Esophagus mucosa (tissue), 1 donor: ENCODE measurements around the gene FOXO1. TPM values are rescaled to one million over a fixed set of nuclear protein-coding genes. Genes with fewer than 3 reads are reported as not detected.
A peak's percentile ranks its signal among the peaks of the same experiment; 100 is the strongest.

Source experiments
- ATAC-seq: fragments of 200-7000 bp; cut with Tn5 transposase; one replicate; pipeline ENCODE4 v1.9.1; 2020
- total RNA-seq: library from RNA; stranded (reverse); gene quantifications from one replicate; pipeline ENCODE4 v1.2.4, GENCODE V29; 2023
- donor health status: DM: yes; HTN: yes; CAD: no.

FOXO1 gene
- total RNA-seq, 1 donor from 2014 or later = 8.0 TPM

- ATAC-seq = peak; percentile 44
These were observed 62.3 kb downstream of the FOXO1 start for GRCh38 chr13:40604135-40604534.

- no peak for ATAC-seq
These were observed 66.2 kb downstream of the FOXO1 start for GRCh38 chr13:40600149-40600751.

- no peak for ATAC-seq
These were observed 66.7 kb downstream of the FOXO1 start for GRCh38 chr13:40599747-40600146.

- ATAC-seq = no peak
These were observed 67.3 kb downstream of the FOXO1 start for GRCh38 chr13:40599124-40599523.

- no peak for ATAC-seq
These were observed 67.9 kb downstream of the FOXO1 start for GRCh38 chr13:40598569-40598968.

DNA sequence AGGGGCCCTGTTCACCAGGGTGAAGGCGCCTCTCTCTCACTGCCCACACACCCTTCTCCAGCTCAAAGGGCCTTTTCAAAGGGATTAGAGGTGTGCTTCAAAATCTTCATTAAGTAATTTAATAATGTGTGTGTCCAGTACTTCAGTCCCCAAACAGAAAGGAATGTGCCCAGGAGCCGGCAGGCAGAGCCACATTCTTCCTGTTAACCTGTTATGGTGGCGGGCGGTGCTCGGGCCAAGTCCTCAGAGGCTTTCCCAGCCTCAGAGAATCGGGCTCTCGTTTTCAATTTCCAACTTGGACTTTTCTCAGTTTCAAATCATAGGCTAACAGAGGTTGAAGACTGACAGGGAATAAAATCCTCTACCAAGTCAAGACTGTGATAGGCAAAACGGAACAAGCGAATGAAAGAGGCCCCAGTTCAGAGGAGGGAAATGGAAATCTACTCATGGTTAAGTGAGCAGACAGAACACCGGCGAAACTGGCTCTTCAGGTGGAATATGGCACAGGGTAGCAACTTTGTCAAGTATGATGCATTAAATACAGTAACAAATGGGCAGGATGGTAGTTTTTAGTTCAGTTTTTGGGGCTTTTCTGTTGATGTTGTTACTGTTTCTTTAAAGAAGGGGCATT lies 68.6 kb downstream of the FOXO1 start:
- ATAC-seq = peak; percentile 32

GRCh38 chr13:40596484-40596883 lies 70.0 kb downstream of the FOXO1 start:
- ATAC-seq = no peak

- ATAC-seq = no peak
These were observed 70.7 kb downstream of the FOXO1 start for GRCh38 chr13:40595693-40596092.

GRCh38 chr13:40592035-40592434 lies 74.4 kb downstream of the FOXO1 start:
- ATAC-seq = no peak

DNA sequence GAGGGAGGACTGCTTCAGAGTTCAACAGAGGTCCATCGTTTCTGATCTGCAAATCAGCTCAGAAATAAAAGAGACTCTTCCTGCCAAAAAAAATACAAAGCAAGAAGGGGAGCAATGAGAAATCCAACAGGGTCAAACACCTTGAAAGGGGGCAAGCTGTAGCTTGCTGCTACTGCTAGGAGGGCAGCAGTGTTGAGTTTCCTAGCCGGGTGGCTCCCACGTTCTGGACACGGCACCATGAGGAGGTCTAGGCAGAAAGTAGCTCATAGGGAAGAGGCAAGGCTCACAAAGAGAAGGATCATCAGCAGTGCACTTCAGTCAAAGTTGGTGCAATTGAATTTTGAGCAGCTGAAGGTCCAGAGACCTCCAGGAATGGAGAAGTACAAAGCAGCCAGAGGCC lies 75.3 kb downstream of the FOXO1 start:
- no peak for ATAC-seq

- no peak for ATAC-seq
These were observed 76.2 kb downstream of the FOXO1 start for GRCh38 chr13:40590112-40590862.

DNA sequence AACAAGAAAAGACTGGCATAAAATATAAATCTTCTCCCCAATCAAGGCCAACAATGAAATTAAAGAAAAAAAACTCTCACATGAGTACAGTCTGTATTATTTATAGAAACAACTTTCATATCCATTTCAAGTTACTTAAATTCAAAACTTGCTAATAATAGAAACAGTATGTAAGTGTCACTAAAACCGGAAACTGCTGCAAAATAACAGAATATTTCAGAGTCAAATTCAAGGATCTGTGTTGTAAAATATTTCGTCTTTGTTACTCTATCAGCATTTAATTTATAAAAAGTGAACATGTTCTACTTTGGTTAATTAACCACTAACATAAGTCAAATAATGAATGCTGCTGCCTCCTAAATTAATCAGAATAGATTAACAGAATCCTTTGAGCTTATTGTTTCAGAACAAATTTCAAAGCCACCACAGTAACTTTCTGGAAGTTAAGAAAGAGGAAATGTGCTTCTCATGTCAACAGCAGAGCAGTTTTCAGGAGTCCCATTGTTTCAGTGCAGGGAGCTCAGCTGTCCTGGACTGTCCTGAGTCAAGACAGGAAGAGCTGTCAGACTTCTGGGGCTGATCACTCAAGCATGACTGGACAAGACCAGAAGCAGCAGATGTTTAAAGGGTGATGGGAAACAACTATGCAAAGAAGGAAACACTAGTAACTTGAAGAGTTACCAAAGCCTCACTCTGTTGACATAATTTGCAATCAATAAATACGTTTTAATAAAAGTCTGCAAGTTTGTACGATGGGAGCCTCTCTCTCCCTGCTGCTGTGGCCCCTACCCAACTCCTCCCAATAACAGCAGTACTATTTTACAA lies 76.9 kb downstream of the FOXO1 start:
- ATAC-seq = peak; percentile 80

GRCh38 chr13:40588101-40588500 lies 78.3 kb downstream of the FOXO1 start:
- no peak for ATAC-seq

DNA sequence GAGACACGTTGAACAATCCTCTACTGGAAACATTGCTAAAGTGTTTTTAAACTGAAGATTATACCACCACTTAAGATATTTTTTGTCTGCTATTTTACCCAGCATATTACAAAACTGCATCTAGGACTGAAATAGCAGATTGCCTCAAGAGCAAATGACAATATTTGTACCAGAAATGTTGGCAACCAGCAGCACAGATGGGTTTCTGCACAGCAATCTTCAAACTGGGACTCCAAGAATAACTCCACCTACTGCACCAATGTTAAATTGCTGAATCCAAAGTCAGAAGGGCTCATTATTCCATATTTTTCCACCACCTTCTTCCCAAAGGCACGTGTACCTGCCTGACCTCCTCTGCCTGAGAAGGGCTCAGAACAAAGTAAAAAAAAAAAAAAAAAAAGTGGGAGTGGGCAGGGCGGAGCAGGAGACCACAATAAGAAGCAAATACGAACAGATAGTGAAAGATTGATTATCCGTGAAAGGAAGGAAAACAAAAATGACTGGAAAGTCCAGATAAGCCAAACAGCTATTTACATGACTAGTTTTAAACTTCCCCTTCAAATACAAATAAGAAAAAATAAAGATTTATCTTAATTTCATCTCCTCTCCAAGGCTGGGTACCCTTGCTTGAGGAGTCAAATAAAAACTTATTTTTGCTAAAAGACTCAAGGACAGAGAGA lies 79.4 kb downstream of the FOXO1 start:
- no peak for ATAC-seq

DNA sequence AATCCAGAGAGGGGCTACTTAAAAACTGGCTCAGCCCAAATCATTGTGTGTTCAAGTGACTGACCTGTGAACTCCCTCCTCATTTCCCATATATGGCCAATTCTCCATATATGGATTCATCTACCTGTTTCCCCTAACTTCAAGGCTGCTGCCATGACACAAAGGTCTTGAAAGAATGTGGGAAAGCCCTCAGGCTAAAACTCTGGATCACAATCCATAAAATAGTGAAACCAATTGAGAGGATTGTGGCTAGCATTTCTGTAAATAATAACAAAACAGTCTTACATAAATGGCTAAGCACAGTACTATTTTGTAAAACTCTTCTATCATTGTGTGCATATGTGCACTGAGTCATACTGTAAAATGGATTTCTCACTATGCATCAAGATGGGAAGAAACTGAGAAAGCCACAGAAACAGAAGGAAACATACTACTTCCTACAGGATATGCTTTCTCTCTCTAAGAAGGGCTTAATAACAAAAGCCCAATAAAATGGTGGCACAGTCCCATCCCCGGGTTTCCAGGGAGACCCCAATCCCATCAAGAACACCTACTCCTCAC lies 80.5 kb downstream of the FOXO1 start:
- ATAC-seq = no peak

DNA sequence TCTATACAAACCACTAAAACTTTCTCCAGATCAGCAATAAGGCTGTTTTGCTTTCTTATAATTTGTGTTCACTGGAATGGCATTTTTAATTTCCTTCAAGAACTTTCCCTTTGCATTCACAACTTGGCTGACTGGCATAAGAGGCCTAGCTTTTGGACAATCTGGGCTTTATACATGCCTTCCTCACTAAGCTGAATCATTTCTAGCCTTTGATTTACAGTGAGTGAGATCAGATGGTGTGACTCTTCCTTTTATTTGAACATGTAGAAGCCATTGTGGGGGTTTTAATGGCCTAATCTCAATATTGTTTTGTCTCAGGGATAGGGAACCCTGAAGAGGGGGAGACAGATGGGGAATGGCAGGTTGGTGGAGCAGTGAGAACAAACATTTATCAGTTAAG lies 82.7 kb downstream of the FOXO1 start:
- no peak for ATAC-seq

DNA sequence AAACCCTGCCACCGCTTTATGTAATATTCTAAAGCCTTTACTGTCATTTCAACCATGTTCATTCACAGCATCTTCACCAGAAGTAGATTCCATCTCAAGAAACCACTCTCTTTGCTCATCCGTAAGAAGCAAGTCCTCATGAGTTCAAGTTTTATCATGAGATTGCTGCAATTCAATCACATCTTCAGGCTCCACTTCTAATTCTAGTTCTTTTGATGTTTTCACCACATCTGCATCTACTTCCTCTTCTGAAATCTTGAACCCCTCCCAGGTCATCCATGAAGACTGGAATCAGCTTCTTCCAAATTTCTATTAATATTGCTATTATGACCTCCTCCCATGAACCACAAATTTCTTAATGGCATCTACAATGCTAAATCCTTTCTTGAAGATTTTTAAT lies 83.9 kb downstream of the FOXO1 start:
- no peak for ATAC-seq

DNA sequence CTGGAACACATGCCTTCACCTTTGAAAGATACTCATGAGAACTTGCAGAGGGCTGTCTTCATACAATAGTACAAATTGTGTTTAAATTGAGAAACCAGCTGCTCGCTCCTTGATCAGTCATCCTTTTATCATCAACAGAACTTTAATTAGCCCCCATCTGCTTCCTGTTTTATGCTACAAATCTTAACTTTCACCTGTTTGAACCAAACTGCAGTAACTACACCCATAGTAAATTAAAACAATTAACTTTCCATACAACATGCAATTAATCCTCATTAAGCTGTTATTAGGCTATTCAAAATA lies 85.2 kb downstream of the FOXO1 start:
- no peak for ATAC-seq

DNA sequence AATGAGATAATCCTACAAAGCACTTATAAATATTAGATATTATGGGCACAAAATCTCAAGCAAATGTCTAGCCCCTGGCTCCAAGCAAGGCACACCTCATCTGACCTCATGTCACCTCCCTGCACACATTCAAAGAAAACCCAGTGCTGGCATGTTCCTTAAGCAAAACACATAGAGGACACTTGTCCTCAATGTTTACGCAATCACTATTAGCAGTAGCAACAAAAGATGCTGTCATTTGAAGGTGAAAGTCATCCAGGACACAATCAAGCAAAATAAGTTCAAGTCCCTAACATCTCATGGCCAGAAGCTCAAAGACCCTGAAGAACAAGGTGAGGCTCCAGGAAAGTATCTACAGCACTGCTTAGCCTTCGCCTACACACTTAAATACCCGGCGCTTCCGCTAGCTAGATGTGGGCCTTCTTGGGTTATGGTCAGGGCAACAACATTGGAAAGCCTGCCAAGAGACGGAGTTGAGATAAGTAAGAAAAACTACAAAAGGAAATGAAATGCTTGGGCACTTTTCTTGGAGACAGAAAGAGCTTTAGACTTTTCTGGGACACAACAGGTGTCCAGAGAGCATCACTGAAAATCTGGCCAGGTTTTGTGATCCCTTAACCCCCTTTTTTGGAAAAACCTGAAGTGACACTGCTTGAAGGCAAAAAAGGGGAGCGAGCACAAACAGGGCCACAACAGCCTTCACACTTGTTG lies 85.7 kb downstream of the FOXO1 start:
- no peak for ATAC-seq

DNA sequence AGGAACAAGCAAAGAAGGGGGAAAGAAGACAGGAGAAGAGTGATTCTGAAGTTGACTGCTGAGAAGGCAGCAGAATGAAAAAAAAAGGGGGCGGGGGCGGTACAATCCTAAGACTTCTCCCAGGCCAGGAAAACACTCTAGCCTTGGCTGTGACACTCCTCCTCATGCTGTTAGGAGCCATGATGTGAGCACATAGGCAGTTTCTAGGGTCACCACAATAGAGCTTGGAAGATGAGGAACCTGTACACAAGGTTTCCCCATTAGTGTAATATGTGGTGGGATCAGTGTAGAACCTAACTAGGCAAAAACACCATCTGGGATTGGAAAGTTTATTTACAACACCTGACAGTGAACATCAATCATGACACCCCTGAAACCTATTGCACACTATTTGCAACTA lies 86.9 kb downstream of the FOXO1 start:
- ATAC-seq = no peak

DNA sequence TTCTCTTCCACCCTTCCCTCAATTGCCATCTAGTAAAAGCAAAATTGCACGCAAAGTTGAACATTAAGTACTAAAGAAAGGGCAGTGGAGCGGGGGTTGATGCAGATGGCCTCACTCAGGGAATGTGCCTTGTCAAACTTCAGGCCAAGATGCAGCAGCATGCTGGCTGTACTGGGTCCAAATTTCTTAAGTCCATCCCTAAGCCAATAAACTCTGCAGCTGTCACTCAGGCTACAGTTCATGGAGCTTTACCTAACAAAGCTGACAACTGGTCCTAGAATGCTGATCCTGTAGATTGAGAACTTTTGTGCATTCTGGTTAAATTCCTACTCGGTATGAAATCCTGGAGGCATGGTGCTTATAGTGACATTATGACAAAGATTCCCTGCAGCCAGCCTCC lies 88.4 kb downstream of the FOXO1 start:
- ATAC-seq = no peak

GRCh38 chr13:40576369-40576768 lies 90.1 kb downstream of the FOXO1 start:
- ATAC-seq = no peak
